DOHH2 (cell line): Measurements from ENCODE around the gene PIK3CG.

Experiments
- H3F3A ChIP-seq: fragments of 200-600 bp; sonication (generic), shearing (Covaris generic); 2 replicates; pipeline ENCODE4 v1.6.0; 2016; ENCODE audit warnings: antibody characterized with exemption, mild to moderate bottlenecking; ENCODE audit not compliant: control insufficient read depth, insufficient read depth
- H3K27ac ChIP-seq: fragments of 200-600 bp; sonication (generic); 2 replicates; pipeline ENCODE4 v1.5.1; 2014; ENCODE audit warnings: low read depth, mild to moderate bottlenecking, low read length, moderate library complexity
- H3K27me3 ChIP-seq: fragments of 200-600 bp; sonication (generic); 2 replicates; pipeline ENCODE4 v1.6.1; 2014; ENCODE audit warnings: mild to moderate bottlenecking, low read length, mixed read lengths; ENCODE audit not compliant: control insufficient read depth
- H3K36me3 ChIP-seq: fragments of 200-600 bp; sonication (generic); 2 replicates; pipeline ENCODE4 v1.6.1; 2014; ENCODE audit warnings: mild to moderate bottlenecking, low read length, moderate library complexity, mixed read lengths; ENCODE audit not compliant: control insufficient read depth
- H3K4me1 ChIP-seq: fragments of 200-600 bp; sonication (generic); 2 replicates; pipeline ENCODE4 v1.6.1; 2014; ENCODE audit warnings: mild to moderate bottlenecking, low read length, mixed read lengths; ENCODE audit not compliant: control insufficient read depth
- H3K4me2 ChIP-seq: fragments of 200-600 bp; sonication (generic); 2 replicates; pipeline ENCODE4 v1.6.0; 2014; ENCODE audit warnings: mild to moderate bottlenecking, low read length, moderate library complexity
- H3K4me3 ChIP-seq: fragments of 200-600 bp; sonication (generic); 2 replicates; pipeline ENCODE4 v1.5.1; 2014; ENCODE audit warnings: mild to moderate bottlenecking, low read length, mixed read lengths
- H3K79me2 ChIP-seq: fragments of 200-600 bp; sonication (generic); 2 replicates; pipeline ENCODE4 v1.6.1; 2014; ENCODE audit warnings: mild to moderate bottlenecking, low read length, mixed read lengths; ENCODE audit not compliant: control insufficient read depth
- H3K9me2 ChIP-seq: fragments of 200-600 bp; sonication (generic); replicated peaks from 2 replicates; pipeline ENCODE4 v1.6.1; 2014; ENCODE audit warnings: mild to moderate bottlenecking, low read length, mixed read lengths; ENCODE audit not compliant: control insufficient read depth
- H3K9me3 ChIP-seq: fragments of 200-600 bp; sonication (generic); 2 replicates; pipeline ENCODE4 v1.6.1; 2014; ENCODE audit warnings: antibody characterized with exemption, low read length, mixed read lengths; ENCODE audit not compliant: control insufficient read depth, insufficient read depth
- H4K20me1 ChIP-seq: fragments of 200-600 bp; sonication (generic); 2 replicates; pipeline ENCODE4 v1.6.0; 2014; ENCODE audit warnings: low read depth, mild to moderate bottlenecking, antibody characterized with exemption, low read length, moderate library complexity; ENCODE audit not compliant: control insufficient read depth, insufficient read depth
- CTCF ChIP-seq: fragments of 200-600 bp; sonication (generic); IDR thresholded peaks from one replicate; pipeline ENCODE4 v1.5.1; 2014; ENCODE audit warnings: antibody characterized with exemption, mild to moderate bottlenecking, low read depth, low read length; ENCODE audit not compliant: poor library complexity, severe bottlenecking
- EZH2phosphoT487 ChIP-seq: fragments of 200-600 bp; sonication (generic); IDR thresholded peaks from 2 replicates; pipeline ENCODE4 v1.6.1; 2017; ENCODE audit warnings: borderline replicate concordance, mild to moderate bottlenecking, antibody characterized with exemption, low read length, moderate library complexity, mixed read lengths

Gene PIK3CG

GRCh38 chr7:106890952-106891351 is 25.9 kb downstream of the PIK3CG start:
- no peaks in the 10 kb centered on the region for H3K79me2 ChIP-seq
- H3K4me2 ChIP-seq = no peak overlapping the region
- no peaks in the 10 kb centered on the region for H3K27me3 ChIP-seq
- TF ChIP-seq CTCF (no peak), EZH2phosphoT487 (no peak)
- no peak overlapping the region for H3K27ac ChIP-seq
- H4K20me1 ChIP-seq = no peaks in the 10 kb centered on the region
- no peaks in the 10 kb centered on the region for H3K9me3 ChIP-seq
- H3K4me1 ChIP-seq = peaks cover 66% of the 10 kb centered on the region
- peaks cover 75% of the 10 kb centered on the region for H3K36me3 ChIP-seq
- no peak overlapping the region for H3K4me3 ChIP-seq
- peaks cover 14% of the 10 kb centered on the region for H3F3A ChIP-seq
- no peaks in the 10 kb centered on the region for H3K9me2 ChIP-seq

GRCh38 chr7:106891548-106892410 is 26.7 kb downstream of the PIK3CG start:
- H3K4me1 ChIP-seq = peaks cover 67% of the 10 kb centered on the region
- TF ChIP-seq EZH2phosphoT487 = no peak
- TF ChIP-seq CTCF = peak; percentile 34
- no peaks in the 10 kb centered on the region for H4K20me1 ChIP-seq
- no peak overlapping the region for H3K4me2 ChIP-seq
- H3F3A ChIP-seq = peaks cover 21% of the 10 kb centered on the region
- no peaks in the 10 kb centered on the region for H3K9me3 ChIP-seq
- no peak overlapping the region for H3K4me3 ChIP-seq
- no peaks in the 10 kb centered on the region for H3K27me3 ChIP-seq
- peaks cover 70% of the 10 kb centered on the region for H3K36me3 ChIP-seq
- H3K9me2 ChIP-seq = no peaks in the 10 kb centered on the region
- H3K79me2 ChIP-seq = no peaks in the 10 kb centered on the region
- no peak overlapping the region for H3K27ac ChIP-seq

GRCh38 chr7:106893591-106893990 is 28.5 kb downstream of the PIK3CG start:
- Histone ChIP-seq H3K4me1 (peaks cover 58% of the 10 kb centered on the region), H3K36me3 (peaks cover 65% of the 10 kb centered on the region), H3K4me2 (peak overlapping the region; percentile 34), H3K27ac (no peak overlapping the region), H3K9me3 (no peaks in the 10 kb centered on the region), H3K4me3 (no peak overlapping the region), H3K27me3 (no peaks in the 10 kb centered on the region), H3K79me2 (no peaks in the 10 kb centered on the region), H3F3A (peaks cover 21% of the 10 kb centered on the region), H4K20me1 (no peaks in the 10 kb centered on the region), H3K9me2 (no peaks in the 10 kb centered on the region)
- TF ChIP-seq EZH2phosphoT487 = no peak
- no peak for TF ChIP-seq CTCF
